ENCODE results near the gene LRRFIP1.

- TF ChIP-seq CTCF (IDR thresholded peaks at IDR 0.05) (peak in 1 of 3 experiments; percentile 3), EP300 (IDR thresholded peaks at IDR 0.05) (no peak), POLR2A (IDR thresholded peaks at IDR 0.05; ENCODE audit: low read depth) (no peak), POLR2AphosphoS5 (IDR thresholded peaks at IDR 0.05) (no peak)
These were observed 108.4 kb downstream of the LRRFIP1 start for GRCh38 chr2:237735798-237736197.

Data from esophagus muscularis mucosa (tissue), 4 donors.